ENCODE data around the gene ARHGEF12. TPM values are rescaled to one million over a fixed set of nuclear protein-coding genes. Genes with fewer than 3 reads are reported as not detected.
A peak's percentile ranks its signal among the peaks of the same experiment; 100 is the strongest.

ARHGEF12 gene
- total RNA-seq, 4 donors from 2014 or later: 82.6 to 161 (median 125) TPM

DNA sequence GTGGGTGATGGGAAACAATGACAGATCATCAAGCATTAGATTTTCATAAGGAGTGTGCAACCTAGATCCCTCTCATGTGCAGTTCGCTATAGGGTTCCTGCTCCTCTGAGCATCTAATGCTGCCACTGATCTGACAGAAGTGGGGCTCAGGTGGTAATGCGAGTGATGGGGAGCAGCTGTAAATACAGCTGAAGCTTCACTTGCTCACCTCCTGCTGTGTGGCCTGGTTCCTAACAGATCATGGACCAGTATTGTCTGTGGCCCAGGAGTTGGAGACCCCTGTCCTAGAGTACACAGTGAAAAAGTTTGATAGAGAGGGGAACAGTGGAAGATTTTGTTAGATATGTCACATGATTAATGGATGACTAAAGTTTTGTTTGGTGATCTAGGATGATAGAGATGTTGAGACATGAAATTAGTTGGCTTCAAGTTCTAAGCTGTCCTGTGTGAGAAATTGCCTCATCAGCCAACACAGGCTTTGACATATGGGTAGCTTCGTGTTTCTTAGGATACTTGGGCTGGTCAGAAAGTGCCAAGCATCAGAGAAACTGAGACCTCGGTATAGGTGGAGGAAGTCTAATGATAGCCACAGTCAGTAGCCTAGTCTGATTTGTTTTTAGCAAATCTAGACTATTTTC, 47.4 kb downstream of the ARHGEF12 start:
- Histone ChIP-seq H3K4me1 (peaks cover 5 to 7% of the 10 kb centered on the region in 2 donors), H3K9me3 (no peaks in the 10 kb centered on the region), H3K27me3 (no peaks in the 10 kb centered on the region), H3K36me3 (no peaks in the 10 kb centered on the region), H3K27ac (no peak overlapping the region), H3K4me3 (no peak overlapping the region)
- intact Hi-C loops (cut with DNase I; ENCODE audit: low total_unique reads): no loop called here
- TF ChIP-seq, protein P1, sequence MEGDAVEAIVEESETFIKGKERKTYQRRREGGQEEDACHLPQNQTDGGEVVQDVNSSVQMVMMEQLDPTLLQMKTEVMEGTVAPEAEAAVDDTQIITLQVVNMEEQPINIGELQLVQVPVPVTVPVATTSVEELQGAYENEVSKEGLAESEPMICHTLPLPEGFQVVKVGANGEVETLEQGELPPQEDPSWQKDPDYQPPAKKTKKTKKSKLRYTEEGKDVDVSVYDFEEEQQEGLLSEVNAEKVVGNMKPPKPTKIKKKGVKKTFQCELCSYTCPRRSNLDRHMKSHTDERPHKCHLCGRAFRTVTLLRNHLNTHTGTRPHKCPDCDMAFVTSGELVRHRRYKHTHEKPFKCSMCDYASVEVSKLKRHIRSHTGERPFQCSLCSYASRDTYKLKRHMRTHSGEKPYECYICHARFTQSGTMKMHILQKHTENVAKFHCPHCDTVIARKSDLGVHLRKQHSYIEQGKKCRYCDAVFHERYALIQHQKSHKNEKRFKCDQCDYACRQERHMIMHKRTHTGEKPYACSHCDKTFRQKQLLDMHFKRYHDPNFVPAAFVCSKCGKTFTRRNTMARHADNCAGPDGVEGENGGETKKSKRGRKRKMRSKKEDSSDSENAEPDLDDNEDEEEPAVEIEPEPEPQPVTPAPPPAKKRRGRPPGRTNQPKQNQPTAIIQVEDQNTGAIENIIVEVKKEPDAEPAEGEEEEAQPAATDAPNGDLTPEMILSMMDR (IDR thresholded peaks at IDR 0.05): no peak
- no peak for TF ChIP-seq POLR2A (IDR thresholded peaks at IDR 0.05)
- DNase-seq: no peak

DNA sequence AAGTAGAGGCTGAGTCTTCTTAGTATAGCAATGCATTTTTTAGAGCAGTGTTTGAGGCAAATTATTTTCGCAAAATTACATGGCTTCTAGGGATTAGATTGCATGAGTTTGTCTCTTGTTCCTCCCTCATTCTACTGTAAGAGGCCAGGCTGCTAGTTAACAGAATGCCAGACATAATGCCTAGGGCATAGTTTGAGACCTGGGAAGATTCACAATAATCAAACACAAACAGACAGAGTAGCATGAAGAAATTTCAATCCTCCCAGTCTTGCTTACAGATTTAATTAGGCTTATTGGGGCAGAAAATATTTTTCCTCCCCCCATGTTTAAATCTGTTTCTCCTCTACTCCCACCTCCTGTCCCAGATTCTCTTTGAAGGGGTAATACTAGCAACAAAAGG, 48.3 kb downstream of the ARHGEF12 start:
- DNase-seq: no peak
- no peak for TF ChIP-seq POLR2A (IDR thresholded peaks at IDR 0.05)
- TF ChIP-seq, protein P1 (IDR thresholded peaks at IDR 0.05): no peak
- Histone ChIP-seq H3K27me3 (no peaks in the 10 kb centered on the region), H3K9me3 (no peaks in the 10 kb centered on the region), H3K4me1 (peaks cover 5 to 7% of the 10 kb centered on the region in 2 donors), H3K36me3 (no peaks in the 10 kb centered on the region), H3K4me3 (no peak overlapping the region), H3K27ac (no peak overlapping the region)
- intact Hi-C loops (cut with DNase I; ENCODE audit: low total_unique reads): no loop called here

DNA sequence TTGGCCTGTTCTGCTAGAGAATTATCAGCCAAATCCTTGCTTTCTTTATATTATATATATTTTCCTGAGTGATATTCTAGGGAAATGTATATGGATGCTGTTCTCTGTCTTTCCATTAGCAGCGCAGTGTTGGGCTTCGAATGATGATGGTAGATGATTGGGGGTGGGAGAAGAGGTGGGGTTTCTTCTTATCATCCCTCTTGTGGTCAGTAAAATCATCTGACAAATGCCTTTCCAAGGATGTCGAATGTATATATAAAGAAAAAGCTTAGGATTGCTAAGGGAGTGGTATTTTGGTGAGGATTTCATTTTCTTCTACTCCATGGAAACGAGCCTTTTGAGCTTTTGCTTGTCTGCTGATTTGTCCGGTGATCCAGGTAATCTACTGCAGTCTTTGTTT, 48.9 kb downstream of the ARHGEF12 start:
- peaks cover 5 to 7% of the 10 kb centered on the region in 2 donors for H3K4me1 ChIP-seq
- peak overlapping the region in 1 of 2 donors; percentile 3 for H3K27ac ChIP-seq
- H3K36me3 ChIP-seq: no peaks in the 10 kb centered on the region
- DNase-seq: no peak
- intact Hi-C loops (cut with DNase I; ENCODE audit: low total_unique reads): no loop called here
- TF ChIP-seq POLR2A (IDR thresholded peaks at IDR 0.05): no peak
- TF ChIP-seq, protein P1 (IDR thresholded peaks at IDR 0.05): no peak
- H3K9me3 ChIP-seq: no peaks in the 10 kb centered on the region
- no peak overlapping the region for H3K4me3 ChIP-seq
- no peaks in the 10 kb centered on the region for H3K27me3 ChIP-seq

DNA sequence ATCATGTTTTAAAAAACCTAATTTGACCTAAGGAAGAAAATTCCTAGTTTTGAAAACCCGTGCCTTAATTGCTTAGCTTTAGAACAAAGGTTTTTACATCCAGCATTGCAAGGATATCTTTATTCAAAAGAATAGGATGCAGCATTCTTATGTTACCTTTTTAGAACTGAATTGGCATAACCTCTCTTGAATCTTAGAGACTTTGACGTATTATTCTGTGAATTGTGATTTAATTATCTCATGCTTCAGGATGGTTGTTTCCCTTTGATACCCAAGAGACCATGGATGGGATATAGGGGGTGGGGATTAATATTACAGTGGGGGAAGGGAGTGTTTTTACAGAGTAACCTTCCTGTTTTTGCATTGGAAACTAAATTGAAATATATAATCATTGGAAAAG, 49.4 kb downstream of the ARHGEF12 start:
- Histone ChIP-seq H3K4me3 (no peak overlapping the region), H3K36me3 (no peaks in the 10 kb centered on the region), H3K4me1 (peaks cover 5 to 7% of the 10 kb centered on the region in 2 donors), H3K27ac (peak overlapping the region in 1 of 2 donors; percentile 3), H3K9me3 (no peaks in the 10 kb centered on the region), H3K27me3 (no peaks in the 10 kb centered on the region)
- no peak for DNase-seq
- intact Hi-C loops (cut with DNase I; ENCODE audit: low total_unique reads): no loop called here
- TF ChIP-seq POLR2A (IDR thresholded peaks at IDR 0.05): no peak
- TF ChIP-seq, protein P1 (IDR thresholded peaks at IDR 0.05): no peak

DNA sequence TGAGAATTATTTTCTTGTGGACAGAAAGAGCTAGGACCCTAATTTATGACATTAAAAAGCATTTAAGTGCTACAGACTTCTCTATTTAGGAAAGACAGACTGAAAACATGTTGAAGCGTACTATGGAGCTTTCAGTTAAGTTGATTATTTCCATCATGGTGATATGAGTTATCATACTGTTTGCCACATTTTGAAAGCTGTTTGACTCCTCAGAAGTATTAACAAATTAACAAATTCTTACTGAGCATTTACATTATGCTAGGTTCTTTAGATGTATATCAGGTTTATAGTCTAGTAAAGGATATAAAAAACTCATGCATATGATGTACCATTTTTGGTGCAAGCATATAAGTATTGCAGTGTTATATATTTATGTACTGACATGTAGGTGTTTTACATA, 50.1 kb downstream of the ARHGEF12 start:
- TF ChIP-seq, protein P1 (IDR thresholded peaks at IDR 0.05): no peak
- no peak for TF ChIP-seq POLR2A (IDR thresholded peaks at IDR 0.05)
- Histone ChIP-seq H3K27me3 (no peaks in the 10 kb centered on the region), H3K36me3 (no peaks in the 10 kb centered on the region), H3K27ac (no peak overlapping the region), H3K9me3 (no peaks in the 10 kb centered on the region), H3K4me3 (no peak overlapping the region), H3K4me1 (peaks cover 5 to 7% of the 10 kb centered on the region in 2 donors)
- intact Hi-C loops (cut with DNase I; ENCODE audit: low total_unique reads): no loop called here
- DNase-seq: no peak

All from uterus (tissue), 4 donors.